NCI-H446 (cell line): ENCODE measurements around the gene UBE2I.
"Not testable (repeated sequence)": the region's sequence is repeated elsewhere in the genome, so short reads cannot be mapped to it uniquely, and the experiment has no call there.

Source experiments
- DNase-seq, 2 experiments: peaks; one replicate each; lab custom pipeline; 2025; lab: John Stamatoyannopoulos, UW

The UBE2I gene

DNA sequence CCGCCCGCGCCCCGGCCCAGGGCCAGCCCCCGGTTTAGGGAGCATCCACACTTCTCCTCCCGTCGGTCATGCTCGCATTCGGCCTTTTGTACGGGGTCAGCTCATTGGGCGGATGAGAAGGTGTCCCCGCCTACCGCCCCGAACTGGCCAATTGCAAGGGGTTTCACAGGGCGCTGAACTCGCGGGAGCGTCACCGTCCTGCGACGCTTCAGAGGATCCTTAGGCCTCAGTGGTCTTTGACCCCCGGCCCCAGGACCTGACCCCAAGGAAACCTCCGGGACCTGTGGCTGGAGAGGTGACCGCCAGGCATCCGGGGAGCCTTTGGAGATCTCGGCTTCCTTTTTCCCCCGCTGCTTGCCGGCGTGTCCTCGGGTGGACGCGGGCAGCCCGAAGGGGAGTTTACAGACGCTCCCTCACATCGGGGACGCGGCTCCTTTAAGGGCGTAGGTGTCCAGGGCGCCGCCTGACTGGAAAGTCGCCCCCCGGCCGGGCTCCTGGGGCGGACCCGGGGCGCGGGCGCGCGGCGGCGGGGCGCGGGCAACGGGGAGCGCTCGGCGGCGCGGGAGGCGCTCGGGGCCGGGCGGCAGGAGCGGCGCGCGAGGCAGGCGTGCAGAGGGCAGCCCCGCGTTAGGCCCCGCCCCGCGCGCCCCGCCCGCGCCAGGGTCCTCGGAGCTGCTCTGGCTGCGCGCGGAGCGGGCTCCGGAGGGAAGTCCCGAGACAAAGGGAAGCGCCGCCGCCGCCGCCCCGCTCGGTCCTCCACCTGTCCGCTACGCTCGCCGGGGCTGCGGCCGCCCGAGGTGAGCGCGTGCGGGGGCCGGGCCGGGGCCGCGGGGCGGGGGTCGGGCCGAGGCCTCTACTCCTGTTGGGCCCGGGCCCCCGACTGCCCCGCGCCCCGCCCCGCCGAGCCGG is at the start of gene UBE2I:
TSS of gene UBE2I (plus strand) at position 660 of the 909 bp plus-strand sequence. CDS start 4,395 bp downstream, outside the sequence.
- peak; percentile 92 to 97 for DNase-seq

DNA sequence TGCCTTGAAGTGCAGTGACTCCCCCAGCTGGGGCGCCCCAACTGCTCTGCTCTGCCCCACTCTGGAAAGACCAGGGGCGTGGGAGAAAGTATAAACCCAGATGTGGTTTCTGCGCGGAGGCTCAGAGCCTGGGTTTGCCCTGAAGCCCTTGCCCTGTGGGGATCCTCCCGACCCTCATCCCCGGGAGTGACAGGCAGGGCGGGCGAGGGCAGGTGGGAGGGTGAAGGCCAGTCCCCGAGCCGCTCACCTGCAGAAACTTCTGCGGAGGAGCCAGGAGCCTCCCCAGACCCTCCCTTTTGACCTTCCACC is 49.7 kb upstream of the UBE2I start:
- DNase-seq = no peak

DNA sequence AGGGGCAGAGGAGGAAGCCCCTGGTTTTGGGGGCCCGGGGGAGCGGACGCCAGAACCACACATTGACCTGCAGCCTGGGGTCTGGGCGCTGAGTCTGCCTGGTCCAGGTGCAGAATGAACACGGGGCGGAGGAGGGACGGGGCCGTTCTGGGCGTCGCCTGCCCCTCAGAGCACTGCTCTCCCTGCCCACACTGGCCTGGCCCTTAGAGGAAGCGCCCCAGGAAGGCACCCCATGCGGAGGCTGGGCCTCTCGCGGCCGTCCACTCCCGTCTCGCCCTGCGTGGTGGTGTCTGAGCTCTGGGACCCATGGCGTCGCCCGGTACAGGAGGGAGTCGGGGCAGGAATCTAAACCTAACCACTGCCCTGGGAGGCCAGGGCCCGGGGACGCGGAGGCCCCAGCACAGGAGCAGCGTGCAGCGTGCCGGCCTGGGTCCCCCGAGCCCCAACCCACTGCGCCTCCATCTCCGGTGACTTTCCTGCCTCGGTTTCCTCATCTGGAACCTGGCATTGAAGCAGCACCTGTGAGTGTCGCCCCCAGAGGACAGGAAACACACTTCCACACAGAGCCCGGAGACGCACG is 49.2 kb upstream of the UBE2I start:
- DNase-seq = no peak

DNA sequence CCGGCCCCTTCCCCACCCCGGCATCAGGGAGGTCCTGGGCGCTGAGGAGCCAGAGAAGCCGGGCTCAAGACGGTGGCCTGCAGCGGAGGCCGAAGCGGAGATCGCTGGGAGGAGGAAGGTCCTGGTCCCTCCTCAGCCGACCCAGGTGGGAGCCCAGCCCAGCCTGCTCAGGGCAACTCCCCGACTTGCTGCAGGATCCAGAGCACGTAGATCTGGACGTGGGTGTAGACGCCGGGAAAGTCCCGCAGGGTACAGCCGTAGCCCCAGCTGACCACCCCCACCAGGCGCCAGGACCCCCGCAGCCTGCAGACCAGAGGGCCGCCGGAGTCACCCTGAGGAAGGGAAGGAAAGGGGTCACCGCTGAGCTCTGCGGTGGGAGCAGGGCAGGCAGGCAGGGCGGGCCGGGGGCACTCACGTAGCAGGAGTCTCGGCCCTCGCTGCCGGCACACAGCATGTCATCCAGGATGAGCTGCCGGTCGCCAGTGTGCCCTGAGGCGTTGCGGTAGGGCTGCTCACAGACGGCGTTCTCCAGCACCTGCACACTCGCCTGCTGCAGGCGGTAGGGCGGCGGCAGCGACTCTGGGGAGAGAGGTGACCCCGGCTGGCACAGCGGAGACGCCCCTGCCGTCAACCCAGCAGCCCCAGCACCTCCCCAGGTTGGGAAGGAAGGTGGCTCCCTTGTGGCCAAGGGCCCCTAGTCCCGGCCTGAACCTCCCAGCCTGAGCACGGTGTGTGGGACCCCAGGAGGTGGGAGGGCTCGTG is 48.1 kb upstream of the UBE2I start:
- DNase-seq = no peak

DNA sequence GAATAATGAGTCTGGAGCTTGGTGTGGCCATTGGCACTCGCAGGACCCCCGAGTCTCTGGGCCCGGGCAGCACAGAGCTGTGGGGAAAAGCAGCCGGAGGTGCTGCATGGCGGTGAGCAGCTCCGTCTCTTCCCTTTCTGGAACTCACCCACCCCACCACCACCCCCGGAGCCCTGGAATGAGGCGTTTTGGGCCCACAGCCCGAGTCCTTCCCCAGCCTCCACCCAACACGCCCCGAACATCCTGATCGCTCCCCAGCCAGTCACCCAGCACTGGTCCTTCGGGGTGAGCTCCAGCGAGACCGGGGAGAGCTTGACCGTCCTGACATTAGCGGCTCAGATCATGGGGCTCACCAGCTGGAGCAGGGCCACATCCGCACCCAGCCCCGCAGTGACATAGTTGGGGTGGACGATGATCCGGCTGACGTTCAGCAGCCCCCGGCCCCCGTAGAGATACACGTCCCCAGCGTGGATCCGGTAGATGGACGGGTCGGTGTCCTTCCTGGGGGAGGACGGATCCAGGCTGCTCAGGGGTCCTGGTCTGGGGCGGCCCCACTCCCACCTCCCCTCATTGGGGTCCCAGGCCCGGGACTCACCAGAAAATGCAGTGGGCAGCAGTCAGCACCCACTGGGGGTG is 47.1 kb upstream of the UBE2I start:
- DNase-seq = no peak

DNA sequence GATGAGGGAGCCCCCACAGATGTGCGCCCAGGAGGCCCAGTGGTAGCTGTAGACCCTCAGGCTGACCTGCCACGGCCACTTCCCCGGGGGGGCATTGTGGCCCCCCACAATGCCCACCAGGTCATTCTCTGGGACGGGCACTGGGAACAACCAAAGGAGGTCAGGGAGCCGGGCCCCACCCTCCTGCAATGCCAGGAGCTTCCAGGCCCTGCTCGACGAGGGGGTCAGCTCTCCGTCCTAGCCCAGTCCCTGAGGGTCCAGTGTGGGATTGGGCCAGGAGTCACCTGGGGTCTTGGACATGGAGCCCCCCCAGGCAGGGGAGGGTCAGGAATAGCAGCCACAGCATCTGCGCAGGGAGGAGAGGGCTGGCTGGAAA is 46.6 kb upstream of the UBE2I start:
- DNase-seq = no peak

DNA sequence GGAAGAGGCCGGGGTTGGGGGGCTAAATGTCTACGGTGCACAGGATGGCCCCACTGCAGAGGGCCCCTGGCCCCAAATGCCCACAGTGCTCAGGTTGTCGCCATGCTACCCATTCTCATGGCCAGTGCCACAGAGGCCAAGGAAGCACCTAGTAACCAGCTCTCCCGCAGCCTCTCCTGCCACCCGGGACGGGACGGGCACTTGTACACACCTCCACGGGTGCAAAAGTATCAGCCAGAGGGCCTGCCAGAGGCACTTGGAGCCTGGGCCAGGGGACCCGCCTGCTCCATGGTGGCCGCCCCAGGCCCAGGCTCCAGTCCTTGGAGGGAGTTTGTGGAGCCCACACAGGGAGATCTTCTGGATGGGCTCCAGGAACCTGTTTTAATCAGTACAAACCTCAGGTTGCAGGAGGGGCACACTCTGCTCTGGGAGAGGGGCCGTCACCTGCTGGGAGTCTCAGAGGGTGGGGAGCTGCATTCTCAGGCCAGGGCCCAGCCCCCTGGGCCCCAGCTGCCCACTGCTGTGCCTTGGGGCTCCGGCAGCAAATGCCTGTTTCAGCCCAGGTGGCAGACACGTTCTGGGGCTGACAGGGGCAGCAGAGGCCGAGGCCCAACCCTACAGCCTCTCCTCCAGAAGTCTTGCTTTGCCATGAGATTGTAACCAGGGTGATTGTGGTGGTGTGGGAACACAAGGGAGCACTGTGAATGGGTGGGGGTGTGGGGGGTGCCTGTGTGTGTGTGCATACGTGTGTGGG is 45.7 kb upstream of the UBE2I start:
- no peak for DNase-seq

DNA sequence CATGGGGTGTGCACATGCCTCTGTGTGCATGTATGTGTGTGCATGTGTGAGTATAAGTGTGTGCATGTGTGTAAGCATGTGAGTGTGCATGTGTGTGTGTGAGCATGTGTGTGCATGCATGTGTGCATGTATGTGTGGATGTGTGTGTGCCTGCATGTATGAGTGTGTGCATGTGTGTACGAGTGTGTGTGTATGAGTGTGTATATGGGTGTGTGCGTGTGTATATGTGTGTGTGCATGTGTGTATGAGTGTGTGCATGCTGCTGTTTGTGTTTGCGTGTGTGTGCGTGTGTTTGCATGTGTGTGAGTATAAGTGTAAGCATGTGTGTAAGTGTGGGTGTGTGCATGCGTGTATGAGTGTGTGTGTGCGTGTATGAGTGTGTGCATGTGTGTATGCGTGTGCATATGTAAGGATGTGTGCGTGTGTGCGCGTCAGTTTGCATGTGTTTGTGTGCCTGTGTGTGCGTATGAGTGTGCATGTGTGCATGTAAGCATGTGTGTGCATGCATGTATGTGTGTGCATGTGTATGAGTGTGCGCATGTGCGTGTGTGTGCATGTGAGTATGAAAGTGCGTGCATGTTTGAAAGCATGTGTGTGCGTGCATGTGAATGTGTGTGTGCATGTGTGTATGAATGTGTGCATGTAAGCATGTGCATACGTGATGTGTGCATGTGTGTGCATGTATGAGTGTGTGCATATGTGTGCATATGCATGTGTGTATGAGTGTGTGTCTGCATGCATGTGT is 44.9 kb upstream of the UBE2I start:
- DNase-seq = no peak

DNA sequence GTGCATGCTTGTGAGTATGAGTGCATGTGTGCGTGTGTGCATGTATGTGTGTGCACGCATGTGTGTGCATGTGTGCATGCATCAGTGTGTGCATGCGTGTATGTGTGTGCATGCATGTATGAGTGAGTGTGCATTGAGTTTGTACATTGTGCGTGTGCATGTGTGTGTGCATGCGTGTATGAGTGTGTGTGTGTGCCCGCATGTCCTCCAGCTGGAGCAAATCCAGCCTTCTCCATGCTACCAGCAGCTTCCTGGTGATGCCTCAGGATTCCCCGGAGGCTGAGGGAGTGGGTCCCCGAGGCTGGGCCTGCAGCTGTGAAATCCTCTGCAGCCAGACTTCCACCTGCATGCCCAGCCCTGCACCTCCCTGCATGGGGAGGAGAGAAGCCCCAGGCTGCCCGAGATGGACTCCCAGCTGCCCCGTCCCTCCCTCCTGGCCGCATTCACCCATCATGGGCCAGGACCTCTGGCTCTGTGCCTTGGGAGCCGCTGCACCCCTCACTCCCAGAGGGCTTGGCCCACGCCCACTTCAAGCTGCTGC is 44.3 kb upstream of the UBE2I start:
- no peak for DNase-seq

DNA sequence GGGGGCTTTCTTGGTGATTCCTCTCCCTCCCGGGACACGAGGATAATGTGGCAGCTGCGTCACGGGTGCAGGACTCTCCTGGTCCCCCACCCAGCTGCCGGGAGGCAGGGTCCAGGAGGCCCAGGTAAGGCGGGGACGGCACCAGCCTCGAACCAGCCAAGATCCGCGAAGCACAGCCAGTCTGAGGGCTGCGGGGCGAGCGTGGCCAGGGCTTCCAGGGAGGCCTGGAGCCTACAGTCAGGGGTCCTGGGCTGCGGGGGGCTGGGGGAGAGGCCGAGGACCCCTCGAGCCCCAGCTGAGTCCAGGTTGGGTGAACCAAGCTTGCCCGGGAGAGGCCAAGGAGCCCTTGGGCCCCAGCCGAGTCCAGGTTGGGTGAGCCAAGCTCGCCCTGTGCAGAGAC is 43.6 kb upstream of the UBE2I start:
- no peak for DNase-seq

DNA sequence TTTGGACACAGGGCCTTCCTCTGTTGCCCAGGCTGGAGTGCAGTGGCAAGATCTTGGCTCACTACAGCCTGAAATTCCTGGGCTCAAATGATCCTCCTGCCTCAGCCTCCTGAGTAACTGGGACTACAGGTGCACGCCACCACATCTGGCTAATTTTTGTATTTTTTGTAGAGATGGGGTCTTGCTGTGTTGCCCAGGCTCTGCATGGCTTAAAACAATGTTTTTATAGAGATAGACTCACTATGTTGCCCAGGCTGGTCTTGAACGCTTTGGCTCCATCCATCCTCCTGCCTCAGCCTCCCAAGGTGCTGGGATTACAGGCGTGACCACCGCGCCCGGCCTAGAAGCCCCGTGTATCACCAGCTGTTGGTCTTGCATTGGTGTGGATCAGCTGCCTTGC is 40.0 kb upstream of the UBE2I start:
- DNase-seq = not testable (repeated sequence)

DNA sequence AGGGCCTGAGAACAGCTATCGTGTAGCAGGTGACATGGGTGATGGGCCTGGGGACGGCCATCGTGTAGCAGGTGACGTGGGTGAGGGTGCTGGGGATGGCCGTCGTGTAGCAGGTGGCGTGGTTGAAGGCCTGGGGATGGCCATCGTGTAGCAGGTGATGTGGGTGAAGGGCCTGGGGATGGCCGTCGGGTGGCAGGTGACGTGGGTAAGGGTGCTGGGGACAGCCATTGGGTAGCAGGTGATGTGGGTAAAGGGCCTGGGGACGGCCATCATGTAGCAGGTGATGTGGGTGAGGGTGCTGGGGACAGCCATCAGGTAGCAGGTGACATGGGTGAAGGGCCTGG is 38.1 kb upstream of the UBE2I start:
- no peak for DNase-seq

DNA sequence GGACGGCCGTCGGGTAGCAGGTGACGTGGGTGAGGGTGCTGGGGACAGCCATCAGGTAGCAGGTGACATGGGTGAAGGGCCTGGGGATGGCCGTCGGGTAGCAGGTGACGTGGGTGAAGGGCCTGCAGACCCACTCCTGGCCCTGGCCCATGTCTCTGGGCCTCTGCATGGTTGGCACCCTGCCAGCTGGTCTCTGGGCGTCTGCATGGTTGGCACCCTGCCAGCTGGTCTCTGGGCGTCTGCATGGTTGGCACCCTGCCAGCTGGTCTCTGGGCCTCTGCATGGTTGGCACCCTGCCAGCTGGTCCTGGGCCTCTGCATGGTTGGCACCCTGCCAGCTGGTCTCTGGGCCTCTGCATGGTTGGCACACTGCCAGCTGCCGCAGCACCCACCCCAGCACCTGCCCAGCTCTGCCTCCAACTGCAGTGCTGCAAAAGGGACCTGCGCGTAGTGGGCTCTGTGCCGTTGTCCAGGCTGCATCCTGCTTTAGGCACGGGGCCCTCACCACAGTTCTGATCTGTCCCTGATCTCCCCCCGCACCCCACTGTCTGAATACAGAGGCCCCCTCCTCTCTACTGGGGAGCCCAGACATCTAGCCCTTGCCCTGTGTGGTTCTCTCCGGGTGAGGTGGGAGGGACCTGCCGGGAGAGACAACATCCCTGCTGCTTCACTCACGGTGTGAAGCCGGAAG is 37.6 kb upstream of the UBE2I start:
- DNase-seq = peak; percentile 34 to 89

DNA sequence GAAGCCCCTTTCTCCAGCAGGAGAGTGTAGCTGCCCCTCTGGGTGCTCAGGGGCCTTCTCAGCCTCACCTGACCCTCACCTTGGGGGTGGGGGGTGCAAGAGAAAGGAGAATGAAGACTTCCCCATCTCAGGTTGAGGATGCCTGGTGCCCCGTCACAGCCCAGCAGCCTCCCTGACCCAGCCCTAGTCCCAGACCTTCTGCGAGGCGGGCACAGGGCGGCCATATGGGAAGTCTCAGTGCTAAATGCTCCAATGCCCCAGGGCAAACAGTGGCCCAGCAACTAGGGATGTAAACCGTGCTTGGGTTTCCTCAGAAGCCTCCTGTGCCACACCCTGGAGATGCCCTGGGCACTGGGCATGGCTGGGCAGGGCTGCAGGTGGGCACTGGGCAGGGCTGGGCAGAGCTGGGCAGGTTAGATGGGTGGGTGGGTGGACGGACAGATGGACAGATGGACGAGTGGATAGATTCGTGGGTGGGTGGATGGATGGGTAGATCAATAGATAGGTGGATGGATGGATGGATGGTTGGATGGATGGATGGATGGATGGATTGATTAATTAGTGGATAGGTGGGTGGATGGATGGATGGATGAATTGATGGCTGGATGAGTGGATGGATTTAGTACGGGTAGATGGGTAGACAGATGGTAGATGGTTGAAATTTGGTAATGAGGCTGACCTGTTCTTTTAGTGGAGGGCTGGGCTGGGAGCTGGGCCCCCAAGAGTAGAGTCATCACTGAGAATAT is 36.8 kb upstream of the UBE2I start:
- DNase-seq = no peak

DNA sequence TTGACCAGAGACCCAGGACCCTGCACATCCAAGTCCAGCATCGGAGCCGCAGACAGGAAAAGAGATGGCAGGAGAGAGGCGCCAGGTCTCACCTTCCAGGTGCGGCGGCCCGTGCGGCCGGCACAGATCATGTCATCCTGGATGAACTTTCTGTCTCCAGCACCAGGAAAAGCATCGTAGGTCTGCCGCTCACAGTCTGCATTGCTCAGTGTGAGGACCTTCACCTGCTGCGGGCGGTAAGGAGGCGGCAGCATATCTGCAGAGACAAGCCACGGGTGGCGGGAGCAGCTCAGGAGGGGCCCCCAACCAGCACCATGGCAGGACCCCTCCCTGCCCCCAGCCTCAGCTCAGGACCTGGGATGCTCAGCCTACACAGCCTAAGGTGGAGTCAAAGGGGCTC is 35.6 kb upstream of the UBE2I start:
- DNase-seq = no peak

DNA sequence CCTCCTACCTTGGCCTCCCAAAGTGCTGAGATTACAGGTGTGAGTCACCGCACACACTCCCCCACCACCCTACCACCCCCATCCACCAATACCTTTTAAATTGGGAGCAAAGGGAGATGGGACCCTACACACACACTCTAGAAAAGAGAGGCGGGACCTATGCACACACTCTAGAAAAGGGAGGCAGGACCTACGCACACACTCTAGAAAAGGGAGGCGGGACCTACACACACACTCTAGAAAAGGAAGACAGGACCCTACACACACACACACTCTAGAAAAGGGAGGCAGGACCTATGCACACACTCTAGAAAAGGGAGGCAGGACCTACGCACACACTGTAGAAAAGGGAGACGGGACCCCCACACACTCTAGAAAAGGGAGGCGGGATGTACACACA is 34.7 kb upstream of the UBE2I start:
- DNase-seq = no peak

DNA sequence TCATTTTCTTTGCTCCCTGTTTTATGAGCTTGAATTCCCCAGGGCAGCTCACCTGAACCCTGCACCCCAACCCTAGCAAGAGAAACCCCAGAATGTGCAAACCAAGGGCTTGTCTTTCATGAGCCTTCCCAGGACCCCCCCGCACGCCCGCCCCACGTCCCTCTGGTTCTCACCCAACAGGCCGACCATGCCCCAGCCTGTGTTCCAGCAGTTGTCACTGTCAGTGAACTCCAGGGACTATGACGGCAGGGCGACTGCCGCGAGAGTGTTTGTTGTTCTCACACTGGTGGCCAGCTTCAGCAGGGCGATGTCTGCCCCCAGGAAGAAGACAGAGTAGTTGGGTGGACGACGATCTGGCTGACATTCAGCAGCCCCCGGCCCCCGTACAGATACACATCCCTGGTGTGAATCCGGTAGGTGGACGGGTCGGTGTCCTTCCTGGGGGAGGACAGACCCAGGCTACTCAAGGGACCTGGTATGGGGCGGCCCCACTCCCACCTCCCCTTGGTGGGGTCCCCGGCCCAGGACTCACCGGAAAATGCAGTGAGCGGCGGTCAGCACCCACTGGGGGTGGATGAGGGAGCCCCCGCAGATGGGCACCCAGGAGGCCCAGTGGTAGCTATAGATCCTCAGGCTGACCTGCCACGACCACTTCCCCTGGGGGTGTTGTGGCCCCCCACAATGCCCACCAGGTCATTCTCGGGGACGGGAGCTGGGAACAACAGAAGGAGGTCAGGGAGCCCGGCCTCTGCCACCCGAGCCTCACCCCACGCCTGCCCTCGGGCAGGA is 33.5 kb upstream of the UBE2I start:
- DNase-seq = no peak

DNA sequence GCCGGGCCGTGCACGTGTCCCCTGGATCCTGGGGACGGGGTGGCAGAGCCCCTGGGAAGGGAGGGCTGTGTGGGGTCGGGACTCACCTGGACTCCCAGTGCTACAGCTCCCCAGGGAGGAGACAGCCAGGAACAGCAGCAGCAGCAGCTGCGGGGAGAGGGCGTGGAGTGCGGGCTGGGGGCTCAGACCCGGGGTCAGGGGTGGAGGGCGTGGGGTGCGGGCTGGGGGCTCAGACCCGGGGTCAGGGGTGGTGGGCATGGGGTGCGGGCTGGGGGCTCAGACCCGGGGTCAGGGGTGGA is 32.9 kb upstream of the UBE2I start:
- DNase-seq = no peak

DNA sequence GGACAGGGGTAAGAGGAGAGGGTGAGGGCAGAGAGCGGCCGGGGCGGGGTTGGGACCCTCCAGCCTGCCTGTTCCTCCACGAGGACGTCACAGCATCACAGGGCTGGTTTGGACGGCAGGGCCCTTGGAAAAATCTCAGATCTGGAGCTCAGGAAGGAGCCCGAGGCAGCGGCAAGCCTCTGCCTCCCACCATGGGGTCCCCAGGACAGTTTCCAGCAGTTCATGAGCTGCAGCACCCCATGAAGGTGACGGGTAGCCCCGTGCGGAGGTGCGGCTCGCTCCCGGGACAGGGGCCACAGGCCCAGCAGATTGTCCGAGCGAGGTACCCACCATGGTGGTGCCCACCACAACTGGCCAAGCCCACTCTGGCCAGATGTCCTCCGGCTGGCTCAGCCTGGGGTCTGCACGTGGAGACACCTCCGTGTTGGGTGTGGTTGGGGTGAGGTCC is 32.3 kb upstream of the UBE2I start:
- DNase-seq = no peak
